Ectodermal cell (in vitro differentiated cells): ENCODE data around the gene NSDHL.
"Not testable (repeated sequence)": the region's sequence is repeated elsewhere in the genome, so short reads cannot be mapped to it uniquely, and the experiment has no call there.

Source experiments
- H3K27ac ChIP-seq: 2 replicates; pipeline ENCODE4 v1.7.0; 2013; ENCODE audit warnings: mild to moderate bottlenecking, low read depth, low read length; ENCODE audit not compliant: insufficient read depth, poor library complexity, severe bottlenecking
- H3K27me3 ChIP-seq: 2 replicates; pipeline ENCODE4 v1.7.0; 2013; ENCODE audit warnings: mild to moderate bottlenecking, low read length; ENCODE audit not compliant: insufficient read depth, control insufficient read depth, poor library complexity, severe bottlenecking
- H3K36me3 ChIP-seq: one replicate; pipeline ENCODE4 v1.7.0; 2013; ENCODE audit warnings: low read length; ENCODE audit not compliant: control insufficient read depth, insufficient read depth
- H3K4me1 ChIP-seq: one replicate; pipeline ENCODE4 v1.7.0; 2013; ENCODE audit warnings: low read length; ENCODE audit not compliant: control insufficient read depth, insufficient read depth
- H3K4me3 ChIP-seq: 2 replicates; pipeline ENCODE4 v1.7.0; 2013; ENCODE audit warnings: low read depth, low read length, control low read depth; ENCODE audit not compliant: insufficient read depth
- H3K9me3 ChIP-seq: 2 replicates; pipeline ENCODE4 v1.7.0; 2013; ENCODE audit warnings: mild to moderate bottlenecking, low read length, moderate library complexity; ENCODE audit not compliant: control insufficient read depth
- WGBS, 2 experiments: methylation state at CpG; one replicate each; pipeline ENCODE4 v1.1.7; 2013; ENCODE audit warnings: missing lambda C conversion rate in 2 of 2; 5-methylcytosine and 5-hydroxymethylcytosine counted together

NSDHL gene

GRCh38 chrX:152910018-152910417 lies 79.2 kb downstream of the NSDHL start:
- not testable (repeated sequence) for H3K9me3 ChIP-seq, H3K27ac ChIP-seq, H3K36me3 ChIP-seq, H3K4me1 ChIP-seq, H3K27me3 ChIP-seq, H3K4me3 ChIP-seq
- 90 to 96% methylated on average over 5 to 6 of the region's 7 CpGs for WGBS, 2 experiments

- no peaks in the 10 kb centered on the region for H3K9me3 ChIP-seq
- no peak overlapping the region for H3K27ac ChIP-seq
- H3K4me3 ChIP-seq: no peak overlapping the region
- no peaks in the 10 kb centered on the region for H3K27me3 ChIP-seq
- WGBS, 2 experiments: 74 to 78% methylated on average over 4 of the region's 4 CpGs
- no peaks in the 10 kb centered on the region for H3K36me3 ChIP-seq
- H3K4me1 ChIP-seq: no peaks in the 10 kb centered on the region
These were observed 81.2 kb downstream of the NSDHL start for GRCh38 chrX:152912106-152912505.

DNA sequence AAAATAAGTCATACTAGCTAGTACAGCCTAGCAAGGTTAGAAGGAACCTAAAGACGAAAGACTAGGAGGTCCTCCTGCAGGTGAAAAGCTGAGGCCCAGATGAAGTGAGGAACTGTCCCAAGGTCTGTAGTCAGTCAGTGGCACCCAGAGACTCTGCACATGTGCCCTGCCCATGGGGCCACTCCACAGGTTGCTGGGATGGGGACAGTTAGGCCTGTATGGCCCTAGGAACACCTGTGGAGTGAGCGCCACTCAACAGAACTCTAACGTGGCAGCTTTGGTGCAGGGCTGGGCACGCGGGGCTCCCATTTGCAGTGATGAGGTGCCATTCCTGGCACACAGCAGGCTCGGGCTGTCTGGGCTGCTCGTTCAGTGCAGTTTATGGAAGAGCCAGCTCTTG lies 81.8 kb downstream of the NSDHL start:
- WGBS, 2 experiments: 81 to 82% methylated on average over 7 of the region's 7 CpGs
- no peaks in the 10 kb centered on the region for H3K4me1 ChIP-seq
- H3K4me3 ChIP-seq: no peak overlapping the region
- H3K36me3 ChIP-seq: no peaks in the 10 kb centered on the region
- no peaks in the 10 kb centered on the region for H3K9me3 ChIP-seq
- no peak overlapping the region for H3K27ac ChIP-seq
- H3K27me3 ChIP-seq: no peaks in the 10 kb centered on the region

- H3K36me3 ChIP-seq: no peaks in the 10 kb centered on the region
- no peaks in the 10 kb centered on the region for H3K27me3 ChIP-seq
- H3K9me3 ChIP-seq: no peaks in the 10 kb centered on the region
- H3K4me1 ChIP-seq: no peaks in the 10 kb centered on the region
- H3K27ac ChIP-seq: no peak overlapping the region
- 90 to 91% methylated on average over 10 of the region's 10 CpGs for WGBS, 2 experiments
- no peak overlapping the region for H3K4me3 ChIP-seq
These were observed 82.5 kb downstream of the NSDHL start for GRCh38 chrX:152913346-152913745.

GRCh38 chrX:152913910-152914309 lies 83.0 kb downstream of the NSDHL start:
- Histone ChIP-seq H3K27ac (no peak overlapping the region), H3K4me1 (no peaks in the 10 kb centered on the region), H3K4me3 (no peak overlapping the region), H3K36me3 (no peaks in the 10 kb centered on the region), H3K9me3 (no peaks in the 10 kb centered on the region), H3K27me3 (no peaks in the 10 kb centered on the region)
- WGBS, 2 experiments: 84 to 87% methylated on average over 6 of the region's 6 CpGs

- H3K27ac ChIP-seq: no peak overlapping the region
- H3K4me1 ChIP-seq: no peaks in the 10 kb centered on the region
- no peaks in the 10 kb centered on the region for H3K36me3 ChIP-seq
- no peaks in the 10 kb centered on the region for H3K9me3 ChIP-seq
- H3K27me3 ChIP-seq: no peaks in the 10 kb centered on the region
- WGBS, 2 experiments: 26 to 27% methylated on average over 12 to 13 of the region's 13 CpGs
- H3K4me3 ChIP-seq: no peak overlapping the region
These were observed 84.8 kb downstream of the NSDHL start for GRCh38 chrX:152915541-152916241.

GRCh38 chrX:152917656-152918579 lies 87.1 kb downstream of the NSDHL start:
- Histone ChIP-seq H3K36me3 (no peaks in the 10 kb centered on the region), H3K27me3 (no peaks in the 10 kb centered on the region), H3K4me1 (no peaks in the 10 kb centered on the region), H3K9me3 (no peaks in the 10 kb centered on the region), H3K27ac (no peak overlapping the region), H3K4me3 (no peak overlapping the region)
- 89 to 92% methylated on average over 21 of the region's 21 CpGs for WGBS, 2 experiments

GRCh38 chrX:152918707-152919106 lies 87.8 kb downstream of the NSDHL start:
- H3K9me3 ChIP-seq: no peaks in the 10 kb centered on the region
- no peaks in the 10 kb centered on the region for H3K27me3 ChIP-seq
- H3K36me3 ChIP-seq: no peaks in the 10 kb centered on the region
- H3K27ac ChIP-seq: no peak overlapping the region
- H3K4me1 ChIP-seq: no peaks in the 10 kb centered on the region
- 90 to 94% methylated on average over 7 of the region's 7 CpGs for WGBS, 2 experiments
- no peak overlapping the region for H3K4me3 ChIP-seq
